SK-N-SH (cell line): ENCODE data around the gene ZNF689. TPM values are rescaled to one million over a fixed set of nuclear protein-coding genes. Genes with fewer than 3 reads are reported as not detected.

Source experiments
- CTCF ChIA-PET: fragments of 300-600, 350-600 bp; formaldehyde crosslinking; extraction: SDS; loops from one replicate; lab custom pipeline; 2021; lab: Yijun Ruan, JAX
- POLR2A ChIA-PET: fragments of 350-600 bp; sonication (Branson Sonifier 250); formaldehyde crosslinking; extraction: SDS; loops from one replicate; lab custom pipeline; 2020; ENCODE audit warnings: antibody characterized with exemption, inconsistent platforms; lab: Yijun Ruan, JAX
- DNase-seq: peaks from one replicate; pipeline ENCODE4 v3.0.0; 2012
- H2AFZ ChIP-seq: fragments of 200-600 bp; sonication (generic); 2 replicates; pipeline ENCODE4 v1.8.1; 2016; ENCODE audit warnings: antibody characterized with exemption, mild to moderate bottlenecking, low read depth
- H3F3A ChIP-seq: fragments of 200-600 bp; sonication (generic); replicated peaks from 2 replicates; pipeline ENCODE3; 2016; ENCODE audit warnings: antibody characterized with exemption, mild to moderate bottlenecking; ENCODE audit not compliant: insufficient read depth
- H3K27ac ChIP-seq, 2 experiments: fragments of 200-500 bp in 1 of 2; fragments of 200-600 bp in 1 of 2; sonication (Bioruptor generic) in 1 of 2; sonication (generic), shearing (Covaris generic) in 1 of 2; 2 replicates each; pipeline versions ENCODE4 v1.5.1 to v1.6.1; 2014 to 2016; ENCODE audit warnings: low read depth in 2 of 2, inconsistent platforms in 1 of 2, low read length in 1 of 2, mild to moderate bottlenecking in 1 of 2, mixed read lengths in 1 of 2
- H3K27me3 ChIP-seq: fragments of 200-600 bp; sonication (generic), shearing (Covaris generic); 2 replicates; pipeline ENCODE4 v1.6.1; 2016; ENCODE audit warnings: mixed run types; ENCODE audit not compliant: insufficient read depth
- H3K36me3 ChIP-seq, 2 experiments: fragments of 200-500 bp in 1 of 2; fragments of 200-600 bp in 1 of 2; sonication (Bioruptor generic) in 1 of 2; sonication (generic) in 1 of 2; replicated peaks in 1 of 2; 2 replicates each; pipeline versions ENCODE3 to v1.5.1; 2014 to 2016; ENCODE audit warnings: low read length in 1 of 2, mild to moderate bottlenecking in 1 of 2; ENCODE audit not compliant: insufficient read depth in 2 of 2, control insufficient read depth in 1 of 2
- H3K4me1 ChIP-seq, 2 experiments: fragments of 200-500 bp in 1 of 2; fragments of 200-600 bp in 1 of 2; sonication (Bioruptor generic) in 1 of 2; sonication (generic), shearing (Covaris generic) in 1 of 2; 2 replicates each; pipeline versions ENCODE4 v1.5.1 to v1.6.1; 2014 to 2016; ENCODE audit warnings: low read depth in 1 of 2, low read length in 1 of 2, mixed run types in 1 of 2; ENCODE audit not compliant: insufficient read depth in 2 of 2, control insufficient read depth in 1 of 2
- H3K4me2 ChIP-seq: fragments of 200-600 bp; sonication (generic), shearing (Covaris generic); 2 replicates; pipeline ENCODE4 v1.6.1; 2017; ENCODE audit warnings: mixed run types
- H3K4me3 ChIP-seq, 2 experiments: fragments of 200-500 bp in 1 of 2; fragments of 200-600 bp in 1 of 2; sonication (Bioruptor generic) in 1 of 2; sonication (generic), shearing (Covaris generic) in 1 of 2; 2 replicates each; pipeline versions ENCODE4 v1.5.1 to v1.8.1; 2014 to 2016; ENCODE audit warnings: low read depth in 2 of 2, inconsistent platforms in 1 of 2, low read length in 1 of 2, mild to moderate bottlenecking in 1 of 2, mixed read lengths in 1 of 2, moderate library complexity in 1 of 2
- H3K79me2 ChIP-seq: fragments of 200-600 bp; sonication (generic); 2 replicates; pipeline ENCODE4 v1.8.1; 2017; ENCODE audit warnings: mild to moderate bottlenecking; ENCODE audit not compliant: insufficient read depth
- H3K9ac ChIP-seq: fragments of 200-600 bp; sonication (generic); 2 replicates; pipeline ENCODE4 v1.6.1; 2017; ENCODE audit warnings: mixed run types
- H3K9me2 ChIP-seq: fragments of 200-600 bp; sonication (generic); 2 replicates; pipeline ENCODE4 v1.6.1; 2017; ENCODE audit warnings: mixed run types
- H3K9me3 ChIP-seq: fragments of 200-600 bp; sonication (generic); 2 replicates; pipeline ENCODE4 v1.6.1; 2017; ENCODE audit warnings: mixed run types, mild to moderate bottlenecking, moderate library complexity
- H4K20me1 ChIP-seq: fragments of 200-600 bp; sonication (generic); 2 replicates; pipeline ENCODE4 v1.6.1; 2017; ENCODE audit warnings: mild to moderate bottlenecking, mixed run types; ENCODE audit not compliant: insufficient read depth
- CTCF ChIP-seq: fragments of 200-600 bp; sonication (generic); IDR thresholded peaks from 2 replicates; pipeline ENCODE4 v1.6.1; 2017; ENCODE audit warnings: antibody characterized with exemption, mild to moderate bottlenecking, moderate library complexity
- ELF1 ChIP-seq: IDR thresholded peaks from 2 replicates; pipeline ENCODE4 v1.4.0; 2012
- EP300 ChIP-seq, 2 experiments: IDR thresholded peaks; 2 replicates each; pipeline versions ENCODE4 v1.4.0 to v1.6.1; 2012; ENCODE audit warnings: borderline replicate concordance in 1 of 2, low read depth in 1 of 2, low read length in 1 of 2
- EZH2phosphoT487 ChIP-seq: fragments of 200-600 bp; sonication (generic); IDR thresholded peaks from 2 replicates; pipeline ENCODE4 v1.6.1; 2017; ENCODE audit warnings: low read depth, mixed run types, mild to moderate bottlenecking, antibody characterized with exemption, moderate library complexity, borderline replicate concordance
- GABPA ChIP-seq: IDR thresholded peaks from 2 replicates; pipeline ENCODE4 v1.4.0; 2012; ENCODE audit warnings: low read depth, mild to moderate bottlenecking
- GATA2 ChIP-seq: sonication (generic); formaldehyde crosslinking; IDR thresholded peaks from 2 replicates; pipeline ENCODE4 v1.5.0; 2020; ENCODE audit warnings: mild to moderate bottlenecking, missing genetic modification reagents
- JUND ChIP-seq: IDR thresholded peaks from 2 replicates; pipeline ENCODE4 v1.4.0; 2012
- POLR2AphosphoS5 ChIP-seq: IDR thresholded peaks from 2 replicates; pipeline ENCODE4 v1.6.1; 2012; ENCODE audit warnings: low read depth, low read length
- REST ChIP-seq: IDR thresholded peaks from 2 replicates; pipeline ENCODE4 v1.6.1; 2012; ENCODE audit warnings: mild to moderate bottlenecking, low read depth, low read length, moderate library complexity
- RXRA ChIP-seq: IDR thresholded peaks from 2 replicates; pipeline ENCODE4 v1.4.0; 2012; ENCODE audit warnings: low read depth, mild to moderate bottlenecking, borderline replicate concordance
- TAF1 ChIP-seq: IDR thresholded peaks from 2 replicates; pipeline ENCODE4 v1.6.1; 2012; ENCODE audit warnings: low read depth, mild to moderate bottlenecking, low read length, moderate library complexity, borderline replicate concordance
- TCF12 ChIP-seq: IDR thresholded peaks from 2 replicates; pipeline ENCODE4 v1.4.0; 2012
- USF2 ChIP-seq: fragments of 150-350 bp; IDR thresholded peaks from 2 replicates; pipeline ENCODE4 v1.6.1; 2017; ENCODE audit warnings: antibody characterized with exemption, low read length, low read depth, borderline replicate concordance
- WGBS: methylation state at CpG from one replicate; pipeline ENCODE4 v1.1.6; 2017; ENCODE audit warnings: low lambda C conversion rate; 5-methylcytosine and 5-hydroxymethylcytosine counted together
- polyA plus RNA-seq, 3 experiments: library from polyadenylated mRNA; depleted of rRNA; stranded (reverse); fragments of >200 nt; gene quantifications; 2 replicates each; pipeline ENCODE4 v1.2.3, GENCODE V29; 2012

Gene ZNF689
- polyA plus RNA-seq, 1 of the 3 experiments (the other 2 are of a cell fraction), result 2.9 TPM

GRCh38 chr16:30645727-30646126 lies 35.5 kb upstream of the ZNF689 start:
- Histone ChIP-seq H3K4me3 (no peak overlapping the region), H3K9ac (no peak overlapping the region), H3K27ac (no peak overlapping the region), H3K36me3 (no peaks in the 10 kb centered on the region), H3K4me2 (no peak overlapping the region), H3F3A (peaks cover 4% of the 10 kb centered on the region), H3K4me1 (peaks cover 0 to 6% of the 10 kb centered on the region in 2 experiments; a peak in 1 of 4 replicates), H3K79me2 (no peaks in the 10 kb centered on the region), H3K9me2 (no peaks in the 10 kb centered on the region), H4K20me1 (no peaks in the 10 kb centered on the region), H2AFZ (no peak overlapping the region), H3K27me3 (no peaks in the 10 kb centered on the region), H3K9me3 (no peaks in the 10 kb centered on the region)
- 65% methylated on average over 6 of the region's 6 CpGs for WGBS
- ChIA-PET CTCF (interaction anchor here (0.6 to 1.9 kb wide), 3 partner anchors 10 to 48 kb away, joined by 3 to 6 read pairs (median 3); no protein-coding TSS in a partner anchor), POLR2A (interaction anchor here (0.6 kb wide), 1 partner anchor 11 kb away, joined by 5 read pairs; no protein-coding TSS in a partner anchor)
- DNase-seq, result no peak
- TF ChIP-seq TCF12, result no peak
- TF ChIP-seq REST, result no peak
- no peak for TF ChIP-seq GATA2 (CRISPR knock-in tag)
- TF ChIP-seq EP300 (IDR thresholded peaks at IDR 0.05; ENCODE audit: borderline replicate concordance in 1 of 2, low read depth in 1 of 2, low read length in 1 of 2), result no peak
- no peak for TF ChIP-seq RXRA
- no peak for TF ChIP-seq POLR2AphosphoS5
- no peak for TF ChIP-seq USF2
- no peak for TF ChIP-seq EZH2phosphoT487
- no peak for TF ChIP-seq TAF1
- TF ChIP-seq GABPA, result no peak
- no peak for TF ChIP-seq ELF1
- TF ChIP-seq CTCF, result no peak
- TF ChIP-seq JUND, result no peak
